ENCODE measurements around the gene ASB1.

- no peak for TF ChIP-seq CTCF (IDR thresholded peaks at IDR 0.05)
- TF ChIP-seq EZH2 (IDR thresholded peaks at IDR 0.05; ENCODE audit: borderline replicate concordance, insufficient read depth, low read depth, low read length, poor library complexity, severe bottlenecking) = no peak
Observed at GRCh38 chr2:238475566-238475965, 48.8 kb downstream of the ASB1 start.

All from B cell (primary cell).